HG03135 (cell line): ENCODE results near the gene CDH6.
"Not testable (repeated sequence)": the region's sequence is repeated elsewhere in the genome, so short reads cannot be mapped to it uniquely, and the experiment has no call there.

ENCODE experiments used
- ATAC-seq: cut with Tn5 transposase; IDR thresholded peaks from one replicate; pipeline ENCODE4 v1.9.1; 2021; ENCODE audit warnings: mild to moderate bottlenecking, moderate library complexity; ENCODE audit not compliant: unreplicated experiment

Gene CDH6

DNA sequence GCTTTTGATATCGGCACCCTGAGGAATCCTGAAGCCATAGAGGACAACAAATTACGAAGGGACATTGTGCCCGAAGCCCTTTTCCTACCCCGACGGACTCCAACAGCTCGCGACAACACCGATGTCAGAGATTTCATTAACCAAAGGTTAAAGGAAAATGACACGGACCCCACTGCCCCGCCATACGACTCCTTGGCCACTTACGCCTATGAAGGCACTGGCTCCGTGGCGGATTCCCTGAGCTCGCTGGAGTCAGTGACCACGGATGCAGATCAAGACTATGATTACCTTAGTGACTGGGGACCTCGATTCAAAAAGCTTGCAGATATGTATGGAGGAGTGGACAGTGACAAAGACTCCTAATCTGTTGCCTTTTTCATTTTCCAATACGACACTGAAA is 129.5 kb downstream of the CDH6 start:
- ATAC-seq, result no peak

DNA sequence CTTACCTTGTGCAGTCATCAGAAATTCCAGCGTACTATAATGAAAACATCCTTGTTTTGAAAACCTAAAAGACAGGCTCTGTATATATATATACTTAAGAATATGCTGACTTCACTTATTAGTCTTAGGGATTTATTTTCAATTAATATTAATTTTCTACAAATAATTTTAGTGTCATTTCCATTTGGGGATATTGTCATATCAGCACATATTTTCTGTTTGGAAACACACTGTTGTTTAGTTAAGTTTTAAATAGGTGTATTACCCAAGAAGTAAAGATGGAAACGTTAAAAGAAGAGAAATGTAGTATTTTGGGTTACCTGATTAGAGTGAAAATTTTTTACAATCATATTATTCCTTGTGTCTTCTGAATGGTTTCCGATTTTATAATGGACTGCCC is 131.4 kb downstream of the CDH6 start:
- ATAC-seq, result no peak

DNA sequence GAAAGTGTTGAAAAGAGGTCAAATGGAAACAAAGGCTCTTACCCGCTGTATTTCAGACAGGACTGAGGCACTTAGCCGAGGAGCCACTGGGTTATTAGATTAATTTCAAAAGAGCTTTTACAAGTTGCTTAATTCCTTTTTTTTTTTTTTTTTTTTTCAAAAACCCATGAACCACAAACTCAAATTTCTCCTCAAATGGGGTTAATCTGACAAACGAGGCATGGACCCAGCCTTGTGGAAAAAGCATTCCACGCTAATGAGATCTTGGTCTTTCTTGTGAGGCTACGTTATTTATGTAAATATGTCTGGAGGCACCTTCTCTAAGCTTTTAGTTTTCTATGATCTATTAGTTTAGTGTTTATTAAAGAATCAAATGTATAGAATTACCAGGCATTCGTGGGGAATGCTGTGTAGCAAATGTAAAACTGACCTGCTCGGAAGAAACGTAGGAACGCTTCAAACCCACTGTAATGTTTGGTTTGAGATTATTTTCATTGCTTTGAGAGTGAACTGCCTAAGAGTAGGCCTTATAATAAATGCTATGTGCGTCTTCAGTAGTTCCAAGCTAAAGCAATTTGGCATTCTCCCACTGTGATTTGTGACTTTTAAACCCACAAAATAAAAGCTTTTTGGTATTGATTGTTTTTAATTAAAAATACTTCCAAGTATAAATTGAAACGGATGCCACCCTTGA is 134.7 kb downstream of the CDH6 start:
- ATAC-seq, result no peak

DNA sequence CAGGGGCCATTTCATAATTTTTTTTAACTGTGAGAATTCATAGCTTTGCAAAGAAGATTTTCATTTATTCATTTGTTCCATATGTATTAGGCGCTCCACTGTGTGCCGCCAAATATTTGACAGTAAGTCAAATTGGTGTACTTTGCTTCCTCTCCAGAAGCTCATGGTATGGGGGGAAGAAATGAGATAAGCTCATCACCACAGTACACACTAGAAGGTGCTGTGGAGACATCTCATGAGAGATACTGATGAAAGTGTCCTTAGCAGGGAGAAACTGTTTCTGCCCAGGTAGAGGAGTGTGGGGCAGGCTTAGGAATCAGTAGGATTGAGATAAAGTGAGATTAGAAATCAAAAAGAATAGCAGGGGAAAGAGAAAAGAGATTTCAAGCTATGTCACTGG is 136.2 kb downstream of the CDH6 start:
- ATAC-seq, result no peak

DNA sequence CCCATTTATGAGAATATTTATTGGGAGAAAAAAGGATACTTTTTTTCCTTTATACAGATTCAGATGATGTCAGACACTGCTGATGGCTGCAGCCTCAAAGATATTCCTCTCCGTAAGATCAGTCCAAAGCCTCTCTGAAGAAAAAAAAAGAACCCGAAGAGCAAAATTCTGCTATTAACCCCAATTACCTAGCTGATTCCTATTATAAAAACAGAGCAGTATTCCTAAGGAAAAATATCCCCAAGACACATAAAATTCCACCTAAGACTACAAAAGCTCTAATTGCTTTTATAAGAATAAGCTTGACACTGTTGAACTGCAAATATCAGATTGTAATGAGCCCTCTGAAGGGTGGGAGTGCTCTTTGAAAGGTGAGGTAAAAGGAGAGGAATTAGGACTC is 138.7 kb downstream of the CDH6 start:
- ATAC-seq, result no peak

DNA sequence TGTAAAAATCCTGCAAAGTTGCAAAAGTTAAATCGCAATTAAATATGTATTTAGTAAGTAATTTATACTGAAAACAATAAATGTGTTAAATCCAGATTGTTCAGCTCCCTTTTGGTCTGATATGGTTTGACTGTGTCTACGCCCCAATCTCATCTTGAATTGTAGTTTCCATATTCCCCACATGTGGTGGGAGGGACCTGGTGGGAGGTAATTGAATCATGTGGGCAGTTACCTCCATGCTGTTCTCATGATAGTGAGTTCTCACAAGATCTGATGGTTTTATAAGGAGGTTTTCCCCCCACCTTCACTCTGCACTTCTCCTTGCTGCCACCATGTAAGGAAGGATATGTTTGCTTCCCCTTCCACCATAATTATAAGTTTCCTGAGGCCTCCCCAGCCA is 140.0 kb downstream of the CDH6 start:
- ATAC-seq, result no peak

DNA sequence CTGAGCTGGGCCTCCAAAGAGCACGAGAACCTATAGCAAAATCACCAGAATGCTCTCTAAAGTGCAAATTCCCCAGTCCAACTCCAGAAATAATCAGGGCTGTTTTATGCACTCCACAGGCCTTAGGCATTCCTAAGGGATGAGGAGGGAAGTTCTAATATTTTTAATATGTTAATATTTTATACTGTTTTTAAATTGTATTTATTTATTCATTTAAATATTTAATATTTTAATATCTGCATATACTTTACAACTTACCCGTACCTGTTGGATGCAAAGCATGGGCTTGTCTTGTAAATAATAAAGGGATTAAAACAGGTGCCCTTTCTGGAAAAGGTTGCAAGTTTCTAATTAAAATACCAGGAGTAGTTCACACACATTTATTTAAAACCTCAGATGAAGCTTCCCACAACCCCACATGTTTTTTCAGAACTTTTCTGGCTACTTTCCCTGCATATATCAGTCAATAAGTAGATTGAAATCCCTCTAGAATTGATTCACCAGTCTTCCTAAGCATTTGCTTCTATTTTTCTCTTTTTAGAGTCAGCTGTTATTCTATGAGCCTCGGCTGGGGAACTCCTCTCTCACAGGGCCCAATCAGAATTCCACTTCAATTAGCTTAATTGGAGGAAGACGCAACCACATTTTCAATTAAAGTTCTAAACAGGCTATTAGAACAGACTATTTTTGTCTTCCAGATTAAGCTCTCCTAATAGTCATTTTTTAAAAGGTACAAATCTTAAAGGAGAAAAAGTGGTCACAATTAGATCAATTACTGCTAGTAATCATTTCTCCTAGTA is 140.8 kb downstream of the CDH6 start:
- no peak for ATAC-seq

DNA sequence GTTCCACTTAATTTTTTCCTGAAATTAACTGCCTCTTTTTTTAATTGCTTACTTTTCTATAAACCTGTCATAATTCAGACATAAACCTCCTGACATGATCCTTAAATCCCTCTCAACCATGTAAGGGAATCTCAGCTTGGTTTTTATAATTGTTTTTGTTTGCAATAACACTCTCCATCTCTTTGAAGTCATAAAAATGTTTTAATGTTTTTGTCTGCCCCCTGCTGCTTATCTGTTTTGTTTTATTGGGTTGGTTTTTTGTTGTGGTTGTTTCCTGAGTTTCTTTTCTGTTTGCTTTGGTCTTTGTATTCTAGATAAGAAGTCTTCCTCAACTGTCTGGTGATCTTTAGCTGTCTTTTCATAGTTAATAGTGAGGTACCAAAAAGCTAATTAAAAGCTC is 142.0 kb downstream of the CDH6 start:
- no peak for ATAC-seq

DNA sequence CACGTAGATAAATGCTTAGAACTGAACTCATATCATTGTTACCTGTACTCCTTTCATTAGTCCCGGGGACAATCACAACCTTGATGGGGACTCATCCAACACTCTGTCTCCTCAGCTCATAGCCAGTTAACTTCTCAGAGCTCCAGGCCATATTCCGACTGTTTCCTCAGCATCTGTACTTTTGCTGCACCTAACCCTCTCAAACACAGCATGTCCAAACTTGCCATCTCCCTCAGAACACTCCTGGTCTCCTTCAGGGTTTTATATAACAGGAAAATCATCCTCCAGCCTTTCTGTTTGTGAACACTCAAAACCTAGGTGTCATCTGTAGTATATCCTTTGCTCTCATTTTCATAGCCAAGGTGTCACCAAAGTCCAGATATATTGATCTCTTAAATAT is 150.5 kb downstream of the CDH6 start:
- ATAC-seq, result no peak

DNA sequence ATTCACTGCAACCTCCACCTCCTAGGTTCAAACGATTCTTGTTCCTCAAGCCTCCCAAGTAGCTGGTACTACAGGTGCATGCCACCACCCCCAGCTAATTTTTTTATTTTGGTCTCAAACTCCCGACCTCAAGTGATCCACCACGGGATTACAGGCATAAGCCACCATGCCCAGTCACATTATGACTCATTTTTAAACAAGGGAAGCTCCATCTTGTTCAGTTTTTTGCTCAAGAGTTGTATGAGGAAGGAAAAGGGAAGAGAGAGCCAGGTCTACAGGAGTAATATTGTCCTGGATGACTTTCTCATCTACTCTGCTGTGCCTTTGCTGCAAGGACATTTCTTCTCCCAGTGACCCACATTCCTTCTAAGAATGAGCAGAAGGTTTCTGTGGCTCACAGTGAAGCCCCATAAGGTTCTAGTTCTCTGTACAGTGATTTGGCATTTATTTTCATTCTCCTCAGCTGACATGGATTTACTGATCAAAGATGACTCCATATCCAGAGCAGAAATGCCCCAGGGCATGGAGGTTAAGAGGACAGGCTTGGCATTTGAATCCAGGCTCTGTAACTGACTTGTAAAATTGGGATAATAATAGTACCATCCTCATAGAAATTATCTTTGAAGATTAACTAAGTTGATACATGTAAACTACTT is 153.5 kb downstream of the CDH6 start:
- no peak for ATAC-seq

DNA sequence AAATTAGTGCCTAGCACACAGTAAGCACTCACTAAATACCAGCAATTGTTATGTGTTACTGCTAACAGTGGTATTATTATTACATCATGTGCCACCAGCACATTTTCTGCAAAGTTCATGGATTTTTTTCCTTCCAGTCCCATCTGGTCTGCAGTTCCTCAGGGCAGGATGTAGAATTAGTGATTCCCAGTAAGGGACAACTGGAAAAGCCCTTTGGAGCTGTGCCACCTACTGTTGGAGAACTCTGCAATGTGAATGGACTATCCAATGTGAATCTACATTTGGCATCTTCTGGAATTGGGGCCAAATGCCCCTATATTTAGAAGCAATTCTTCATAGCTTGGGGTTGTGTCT is 154.0 kb downstream of the CDH6 start:
- ATAC-seq, result no peak

DNA sequence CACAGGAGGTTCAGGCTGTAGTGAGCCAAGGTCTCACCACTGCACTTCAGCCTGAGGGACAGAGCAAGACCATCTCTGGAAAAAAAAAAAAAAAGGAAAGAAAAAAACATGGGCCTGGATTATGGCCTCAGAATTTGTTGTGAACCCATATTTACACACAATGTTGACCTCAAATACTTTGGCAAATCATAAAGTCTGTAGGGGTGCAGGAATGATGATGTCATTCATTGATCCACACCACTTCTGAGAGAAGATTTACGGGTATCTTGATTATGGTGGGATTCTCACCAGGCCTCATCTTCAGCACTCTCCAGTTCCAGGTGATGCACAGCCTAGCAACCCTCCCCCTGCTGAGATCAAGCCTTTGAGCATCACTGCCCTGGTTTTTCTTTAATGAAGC is 156.9 kb downstream of the CDH6 start:
- no peak for ATAC-seq

DNA sequence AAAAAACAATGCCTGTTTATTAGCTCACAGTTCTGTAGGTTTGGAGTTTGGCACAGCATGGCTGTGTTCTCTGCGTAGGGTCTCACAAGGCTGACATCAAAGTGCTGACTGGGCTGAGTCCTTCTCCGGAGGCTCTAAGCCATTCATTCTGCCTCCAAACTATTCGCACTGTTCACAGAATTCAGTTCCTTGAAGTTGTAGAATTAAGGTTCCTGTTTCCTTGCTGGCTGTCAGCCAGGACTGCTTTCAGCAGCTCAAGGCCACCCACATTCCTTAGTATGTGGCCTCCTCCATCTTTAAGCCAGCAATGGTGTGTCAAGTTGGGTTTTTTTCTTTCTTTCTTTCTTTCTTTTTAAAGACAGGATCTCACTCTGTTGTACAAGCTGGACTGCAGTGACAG is 161.9 kb downstream of the CDH6 start:
- ATAC-seq, result no peak

DNA sequence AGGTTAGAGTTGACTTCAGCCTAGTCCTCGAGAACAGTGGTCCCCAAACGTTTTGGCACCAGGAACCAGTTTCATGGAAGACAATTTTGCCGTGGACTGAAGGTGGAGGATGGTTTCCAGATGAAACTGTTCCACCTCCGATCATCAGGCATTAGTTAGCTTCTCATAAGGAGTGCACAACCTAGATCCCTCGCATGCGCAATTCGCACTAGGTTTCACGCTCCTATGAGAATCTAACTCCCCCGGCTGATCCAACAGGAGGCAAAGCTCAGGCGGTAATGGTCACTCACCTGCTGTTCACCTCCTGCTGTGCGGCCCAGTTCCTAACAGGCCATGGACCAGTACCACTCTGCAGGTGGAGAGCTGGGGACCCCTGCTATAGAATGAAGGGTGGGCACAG is 163.6 kb downstream of the CDH6 start:
- no peak for ATAC-seq

DNA sequence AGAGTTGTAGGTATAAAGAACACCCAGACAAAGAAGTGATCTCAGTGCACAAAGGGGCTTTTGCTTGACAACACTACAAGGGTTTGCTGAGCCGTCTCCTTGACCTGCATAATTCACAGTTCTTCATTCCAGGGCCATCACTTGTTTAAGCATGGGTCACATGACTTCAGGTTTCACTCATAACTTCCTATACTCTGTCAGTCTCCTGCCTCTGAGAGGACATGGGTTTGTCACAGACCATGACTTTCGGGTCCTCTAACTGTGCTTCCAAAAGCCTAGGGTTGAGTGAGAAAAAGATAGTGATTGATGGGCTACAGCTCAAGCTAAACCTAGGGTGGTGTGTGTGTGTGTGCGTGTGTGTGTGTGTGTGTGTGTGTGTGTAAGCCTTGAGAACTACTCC is 166.4 kb downstream of the CDH6 start:
- ATAC-seq, result no peak

DNA sequence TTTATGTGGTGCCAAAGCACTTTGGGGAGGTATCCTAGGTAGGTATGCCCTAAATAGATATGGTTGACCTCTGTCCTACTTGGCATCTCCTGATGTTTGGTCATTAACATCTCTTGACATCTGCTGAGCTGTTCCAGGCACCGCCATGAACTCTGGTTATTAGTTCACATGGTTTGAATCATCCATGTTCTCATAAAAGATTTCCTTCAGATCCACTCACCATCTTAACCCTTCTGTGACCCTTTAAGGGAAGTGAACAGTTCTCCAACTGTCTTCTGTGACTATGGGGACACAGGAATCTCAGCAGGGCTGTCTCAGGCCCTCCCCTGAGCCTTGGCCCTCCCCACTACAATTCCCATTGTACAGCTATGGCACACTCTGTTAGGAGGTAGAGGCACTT is 167.7 kb downstream of the CDH6 start:
- ATAC-seq, result no peak

DNA sequence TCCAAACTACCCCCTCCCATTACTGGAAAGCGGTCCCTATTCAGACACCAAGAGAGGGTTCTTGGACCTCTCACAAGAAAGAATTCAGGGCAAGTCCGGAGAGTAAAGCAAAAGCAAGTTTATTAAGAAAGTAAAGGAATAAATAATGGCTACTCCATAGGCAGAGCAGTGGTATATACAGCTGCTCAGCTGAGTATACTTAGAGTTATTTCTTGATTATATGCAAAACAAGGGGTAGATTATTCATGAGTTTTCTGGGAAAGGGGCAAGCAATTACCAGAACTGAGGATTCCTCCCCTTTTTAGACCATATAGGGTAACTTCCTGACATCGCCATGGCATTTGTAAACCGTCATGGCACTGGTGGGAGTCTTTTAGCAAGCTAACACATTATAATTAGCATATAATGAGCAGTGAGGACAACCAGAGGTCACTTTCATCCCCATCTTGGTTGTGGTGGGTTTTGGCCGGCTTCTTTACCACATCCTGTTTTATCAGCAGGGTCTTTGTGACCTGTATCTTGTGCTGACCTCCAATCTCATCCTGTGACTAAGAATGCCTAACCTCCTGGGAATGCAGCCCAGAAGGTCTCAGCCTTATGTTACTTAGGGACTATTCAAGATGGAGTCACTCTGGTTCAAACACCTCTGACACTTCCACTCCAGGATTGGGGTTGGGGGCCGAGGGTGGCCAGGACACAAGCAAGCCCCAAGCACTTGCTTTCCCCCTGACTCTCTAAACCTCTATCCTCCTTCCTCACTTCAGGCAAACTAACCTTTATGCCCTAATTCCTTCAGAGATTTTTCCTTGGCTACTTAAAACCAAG is 168.4 kb downstream of the CDH6 start:
- not testable (repeated sequence) for ATAC-seq

DNA sequence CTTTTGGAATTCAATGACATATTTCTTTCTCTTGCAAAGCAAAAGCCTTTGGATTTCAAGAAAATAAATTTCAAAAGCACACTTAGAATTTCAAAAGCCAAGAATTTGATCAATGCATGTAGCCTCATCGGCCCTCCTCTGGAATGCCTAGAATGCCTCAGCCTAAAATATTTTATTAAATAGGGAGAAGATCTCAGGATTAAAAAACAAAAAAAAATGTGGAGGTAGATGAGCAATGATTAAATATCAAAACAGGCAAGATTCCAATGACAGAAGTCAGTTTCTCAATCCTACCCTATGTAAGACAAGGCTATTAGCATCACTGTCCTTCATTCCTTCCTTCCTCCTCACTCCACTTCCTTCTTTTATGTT is 169.0 kb downstream of the CDH6 start:
- no peak for ATAC-seq

DNA sequence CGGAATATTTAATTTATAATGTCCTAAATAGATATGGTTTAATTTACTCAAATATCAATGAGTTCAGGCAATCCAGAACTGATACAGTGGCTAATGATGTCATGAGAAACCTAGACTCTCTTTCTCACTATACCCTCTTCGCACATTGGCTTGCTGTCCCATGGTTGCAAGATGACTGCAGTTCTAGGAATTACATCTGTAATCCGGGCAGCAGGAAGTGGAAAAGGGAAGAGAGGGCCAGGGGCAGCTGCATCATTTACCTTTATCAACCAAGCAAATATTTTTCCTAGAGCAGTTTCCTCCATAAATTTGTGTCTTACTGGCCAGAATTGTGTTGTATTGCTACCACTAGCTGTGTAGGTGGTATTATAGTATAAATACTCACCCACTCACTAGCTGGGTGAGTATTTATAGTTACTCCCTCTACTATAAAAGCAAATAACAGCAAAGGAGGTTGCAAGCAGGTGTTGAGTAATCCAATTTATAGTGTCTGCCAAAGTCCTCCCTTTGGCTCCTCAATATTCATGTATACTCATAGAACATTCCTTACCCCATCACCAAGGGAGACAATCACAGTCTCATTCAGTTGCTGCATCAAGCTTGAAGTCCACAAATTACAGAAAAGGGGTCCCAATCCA is 169.6 kb downstream of the CDH6 start:
- no peak for ATAC-seq

DNA sequence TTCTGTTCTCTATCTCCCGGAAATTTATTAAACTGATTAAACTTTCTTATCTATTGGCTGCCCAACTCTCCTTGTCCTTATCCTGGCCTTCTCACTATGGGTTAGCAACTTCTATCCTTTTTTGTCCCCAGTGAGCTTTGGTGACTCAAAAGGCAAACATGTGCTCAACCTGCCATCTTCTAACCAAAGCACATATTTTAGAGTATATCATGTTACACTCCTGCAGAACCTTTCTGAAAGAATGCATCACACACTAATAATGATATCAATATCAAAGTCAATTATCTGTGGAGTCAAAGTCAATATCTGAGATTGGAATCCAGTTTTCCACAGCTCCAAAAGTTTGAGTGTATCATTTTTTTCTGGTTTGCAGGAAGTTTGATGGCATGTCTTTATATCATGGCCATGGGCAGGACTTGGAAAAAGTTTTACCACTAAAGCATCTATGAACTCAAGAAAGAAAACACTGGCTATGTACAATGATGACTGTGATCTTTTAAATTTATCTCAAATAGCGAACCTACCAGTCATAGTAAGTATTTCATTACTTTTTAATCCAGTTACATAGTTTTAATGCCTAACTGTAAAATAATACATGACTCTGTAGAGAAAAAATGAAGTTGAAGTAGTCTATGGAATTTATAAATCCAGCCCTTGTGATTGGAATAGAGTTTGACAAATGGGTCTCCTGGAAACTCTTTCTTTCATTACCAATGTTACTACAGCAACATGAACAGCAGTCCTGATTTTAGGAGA is 171.6 kb downstream of the CDH6 start:
- no peak for ATAC-seq
